ENCODE data around the gene DTX3L.
"Not testable (repeated sequence)": the region's sequence is repeated elsewhere in the genome, so short reads cannot be mapped to it uniquely, and the experiment has no call there.

The DTX3L gene

GRCh38 chr3:122560680-122561079 lies 3.5 kb upstream of the DTX3L start:
- 0 out of 2 replicates have a peak overlapping the region, but pooled peaks have one; percentile 19 for H3K27ac ChIP-seq
- peak; percentile 76 for TF ChIP-seq CTCF (conservative IDR thresholded peaks at IDR 0.05)

GRCh38 chr3:122562923-122563716 lies 1.0 kb upstream of the DTX3L start:
- no peak for TF ChIP-seq CTCF (conservative IDR thresholded peaks at IDR 0.05)
- peak overlapping the region; percentile 96 for H3K27ac ChIP-seq

- peak overlapping the region; percentile 96 for H3K27ac ChIP-seq
- TF ChIP-seq CTCF (conservative IDR thresholded peaks at IDR 0.05) = no peak
These were observed 467 bp upstream of the DTX3L start for GRCh38 chr3:122563717-122564025.

GRCh38 chr3:122568131-122568530 lies 4.0 kb downstream of the DTX3L start:
- not testable (repeated sequence) for H3K27ac ChIP-seq

- H3K27ac ChIP-seq = no peak overlapping the region
- no peak for TF ChIP-seq CTCF (conservative IDR thresholded peaks at IDR 0.05)
These were observed 4.6 kb downstream of the DTX3L start for GRCh38 chr3:122568755-122569154.

- no peak for TF ChIP-seq CTCF (conservative IDR thresholded peaks at IDR 0.05)
- H3K27ac ChIP-seq = peak overlapping the region; percentile 45; the same call in 1 of the 2 replicates
These were observed 8.8 kb downstream of the DTX3L start for GRCh38 chr3:122572940-122573412.

- no peak for TF ChIP-seq CTCF (conservative IDR thresholded peaks at IDR 0.05)
- H3K27ac ChIP-seq = no peak overlapping the region
These were observed 12.2 kb downstream of the DTX3L start for GRCh38 chr3:122576174-122576940.

Data from VCaP (cell line).